ENCODE data around the gene NAA10.

The NAA10 gene

GRCh38 chrX:153970357-153971123 lies 35.7 kb upstream of the NAA10 start:
- H3K4me3 ChIP-seq (ENCODE audit: control insufficient read depth, low read depth, low read length) = peak overlapping the region; percentile 95
- DNase-seq (ENCODE audit: low read depth) = peak; percentile 79
- no peak for TF ChIP-seq CTCF (conservative IDR thresholded peaks at IDR 0.05; ENCODE audit: control insufficient read depth, insufficient read depth, low read depth, low read length)

- DNase-seq (ENCODE audit: low read depth) = peak; percentile 26
- TF ChIP-seq CTCF (conservative IDR thresholded peaks at IDR 0.05; ENCODE audit: control insufficient read depth, insufficient read depth, low read depth, low read length) = no peak
Measured at GRCh38 chrX:153969904-153970356, 35.1 kb upstream of the NAA10 start.

GRCh38 chrX:153969125-153969903 lies 34.5 kb upstream of the NAA10 start:
- H3K4me3 ChIP-seq (ENCODE audit: control insufficient read depth, low read depth, low read length) = peak overlapping the region; percentile 95
- TF ChIP-seq CTCF (conservative IDR thresholded peaks at IDR 0.05; ENCODE audit: control insufficient read depth, insufficient read depth, low read depth, low read length) = no peak
- DNase-seq (ENCODE audit: low read depth) = no peak

More at GRCh38 chrX:153969904-153970356, 35.1 kb upstream of the NAA10 start:
- peak overlapping the region; percentile 95 for H3K4me3 ChIP-seq (ENCODE audit: control insufficient read depth, low read depth, low read length)

GRCh38 chrX:153968754-153969124 lies 33.9 kb upstream of the NAA10 start:
- no peak for TF ChIP-seq CTCF (conservative IDR thresholded peaks at IDR 0.05; ENCODE audit: control insufficient read depth, insufficient read depth, low read depth, low read length)
- H3K4me3 ChIP-seq (ENCODE audit: control insufficient read depth, low read depth, low read length) = peak overlapping the region; percentile 95
- no peak for DNase-seq (ENCODE audit: low read depth)

GRCh38 chrX:153968255-153968654 lies 33.4 kb upstream of the NAA10 start:
- H3K4me3 ChIP-seq (ENCODE audit: control insufficient read depth, low read depth, low read length) = peak overlapping the region; percentile 95
- TF ChIP-seq CTCF (conservative IDR thresholded peaks at IDR 0.05; ENCODE audit: control insufficient read depth, insufficient read depth, low read depth, low read length) = no peak
- DNase-seq (ENCODE audit: low read depth) = no peak

GRCh38 chrX:153967536-153968224 lies 32.8 kb upstream of the NAA10 start:
- no peak overlapping the region for H3K4me3 ChIP-seq (ENCODE audit: control insufficient read depth, low read depth, low read length)
- DNase-seq (ENCODE audit: low read depth) = no peak
- no peak for TF ChIP-seq CTCF (conservative IDR thresholded peaks at IDR 0.05; ENCODE audit: control insufficient read depth, insufficient read depth, low read depth, low read length)
